ENCODE data around the gene APBA1.

APBA1 gene

DNA sequence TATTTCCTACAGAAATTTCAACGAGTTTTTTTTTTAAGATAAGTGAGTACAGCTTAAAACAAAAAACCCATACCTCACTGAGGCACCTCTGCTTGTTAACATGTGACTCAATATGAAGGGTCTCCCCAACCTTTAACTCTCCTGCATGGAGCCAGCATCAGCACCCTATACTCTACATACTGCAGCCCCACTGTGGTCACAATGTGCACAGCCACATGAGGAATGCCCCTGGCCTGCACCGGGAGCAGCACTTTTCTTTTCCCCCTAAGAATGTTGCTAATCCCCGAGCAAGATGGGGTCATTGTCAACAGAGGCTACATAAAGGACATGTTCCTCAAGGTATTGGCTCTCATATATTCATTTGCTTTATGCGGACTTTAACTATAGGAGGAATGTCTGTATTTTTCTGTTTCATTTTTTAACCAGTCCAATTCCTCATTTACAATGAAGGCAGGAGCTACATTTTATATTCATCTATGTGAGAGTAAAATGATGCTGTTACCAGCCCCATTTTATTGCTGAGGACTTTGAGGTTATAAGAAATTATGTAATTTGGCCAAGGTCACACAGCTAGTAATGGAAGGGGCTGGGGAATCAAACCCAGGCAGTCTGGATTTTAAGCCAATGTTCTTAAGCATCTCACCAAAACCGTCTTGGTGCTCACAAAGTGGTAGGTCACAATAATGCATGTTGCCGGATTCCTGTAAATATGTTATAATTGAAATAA is 93.0 kb downstream of the APBA1 start:
- Histone ChIP-seq H3K36me3 (no peaks in the 10 kb centered on the region), H3K27ac (no peak overlapping the region)
- no peak for DNase-seq

DNA sequence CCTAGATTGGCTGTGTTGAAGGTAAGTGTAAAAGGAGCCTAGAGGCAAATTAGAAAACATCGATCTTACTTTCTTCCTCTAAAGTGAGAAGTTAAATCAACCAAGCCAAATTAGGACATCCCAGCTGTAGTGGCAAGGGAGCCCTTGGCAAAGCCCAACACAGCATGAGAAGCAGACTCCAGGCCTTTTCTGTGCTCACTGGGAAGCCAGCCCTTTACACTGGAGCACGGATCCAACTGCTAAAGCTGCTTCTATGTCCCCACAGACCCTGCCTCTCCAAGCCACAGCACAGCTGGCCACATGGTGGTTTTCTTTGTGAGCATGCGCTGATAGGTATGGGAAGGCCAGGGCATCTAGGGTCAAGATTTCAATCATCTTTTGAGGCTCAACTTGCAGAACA is 94.1 kb downstream of the APBA1 start:
- DNase-seq = peak in 1 of 2 donors; percentile 30

More for the DNA sequence above, 93.0 kb downstream of the APBA1 start:
- Histone ChIP-seq H3K4me3 (no peak overlapping the region), H3K9me3 (no peaks in the 10 kb centered on the region), H3K27me3 (no peaks in the 10 kb centered on the region), H3K4me1 (peaks cover 0 to 7% (median 0%) of the 10 kb centered on the region in 4 donors)
- TF ChIP-seq, protein P1, sequence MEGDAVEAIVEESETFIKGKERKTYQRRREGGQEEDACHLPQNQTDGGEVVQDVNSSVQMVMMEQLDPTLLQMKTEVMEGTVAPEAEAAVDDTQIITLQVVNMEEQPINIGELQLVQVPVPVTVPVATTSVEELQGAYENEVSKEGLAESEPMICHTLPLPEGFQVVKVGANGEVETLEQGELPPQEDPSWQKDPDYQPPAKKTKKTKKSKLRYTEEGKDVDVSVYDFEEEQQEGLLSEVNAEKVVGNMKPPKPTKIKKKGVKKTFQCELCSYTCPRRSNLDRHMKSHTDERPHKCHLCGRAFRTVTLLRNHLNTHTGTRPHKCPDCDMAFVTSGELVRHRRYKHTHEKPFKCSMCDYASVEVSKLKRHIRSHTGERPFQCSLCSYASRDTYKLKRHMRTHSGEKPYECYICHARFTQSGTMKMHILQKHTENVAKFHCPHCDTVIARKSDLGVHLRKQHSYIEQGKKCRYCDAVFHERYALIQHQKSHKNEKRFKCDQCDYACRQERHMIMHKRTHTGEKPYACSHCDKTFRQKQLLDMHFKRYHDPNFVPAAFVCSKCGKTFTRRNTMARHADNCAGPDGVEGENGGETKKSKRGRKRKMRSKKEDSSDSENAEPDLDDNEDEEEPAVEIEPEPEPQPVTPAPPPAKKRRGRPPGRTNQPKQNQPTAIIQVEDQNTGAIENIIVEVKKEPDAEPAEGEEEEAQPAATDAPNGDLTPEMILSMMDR (IDR thresholded peaks at IDR 0.05) = no peak
- intact Hi-C loops (cut with DNase I; ENCODE audit: low total_unique reads) = no loop called here

DNA sequence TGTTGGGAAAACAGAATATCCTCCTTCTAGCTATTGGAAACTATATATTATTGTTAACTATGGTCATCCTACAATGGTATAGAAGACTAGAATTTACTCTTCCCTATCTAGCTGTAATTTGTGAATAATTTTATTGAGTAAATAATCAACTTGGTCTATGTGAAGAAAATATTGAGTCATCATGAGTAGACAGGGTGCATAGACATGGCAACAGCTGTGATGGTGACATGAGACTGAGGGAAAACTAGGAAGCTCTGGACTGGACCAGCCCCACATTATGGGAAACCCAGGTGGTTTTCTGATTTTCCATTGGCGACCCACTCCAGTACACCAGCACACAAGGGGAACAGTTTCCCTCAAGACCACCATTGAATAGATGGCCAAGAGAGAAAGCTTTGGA is 95.0 kb downstream of the APBA1 start:
- intact Hi-C loops (cut with DNase I; ENCODE audit: low total_unique reads) = no loop called here
- Histone ChIP-seq H3K4me1 (peaks cover 0 to 7% (median 0%) of the 10 kb centered on the region in 4 donors), H3K27me3 (no peaks in the 10 kb centered on the region), H3K4me3 (no peak overlapping the region), H3K9me3 (no peaks in the 10 kb centered on the region), H3K27ac (no peak overlapping the region), H3K36me3 (no peaks in the 10 kb centered on the region)
- no peak for DNase-seq
- TF ChIP-seq, protein P1 (IDR thresholded peaks at IDR 0.05) = no peak

More for the DNA sequence above, 94.1 kb downstream of the APBA1 start:
- H3K4me1 ChIP-seq = peaks cover 0 to 7% (median 0%) of the 10 kb centered on the region in 4 donors
- no peak overlapping the region for H3K4me3 ChIP-seq
- no peak overlapping the region for H3K27ac ChIP-seq
- no peaks in the 10 kb centered on the region for H3K9me3 ChIP-seq
- TF ChIP-seq, protein P1 (IDR thresholded peaks at IDR 0.05) = no peak
- intact Hi-C loops (cut with DNase I; ENCODE audit: low total_unique reads) = no loop called here
- H3K27me3 ChIP-seq = no peaks in the 10 kb centered on the region
- H3K36me3 ChIP-seq = no peaks in the 10 kb centered on the region

DNA sequence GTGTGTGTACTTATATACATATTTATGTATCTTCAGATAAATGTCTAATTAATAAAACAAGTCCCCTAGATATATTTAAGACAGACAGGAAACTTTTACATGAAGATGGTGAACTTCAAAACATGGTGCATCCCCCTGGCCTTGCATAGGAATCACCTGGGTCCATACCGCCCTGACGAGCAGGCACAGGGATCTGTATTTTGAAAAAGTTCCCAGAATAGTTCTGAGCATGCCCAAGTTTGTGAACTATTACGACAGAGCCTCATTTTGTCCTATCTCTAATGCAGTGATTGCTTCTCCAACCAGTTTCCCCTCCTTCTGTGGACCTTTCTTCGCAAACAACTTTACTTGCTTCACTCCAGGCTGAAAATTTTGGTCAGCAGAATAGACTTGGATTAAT is 98.1 kb downstream of the APBA1 start:
- Histone ChIP-seq H3K27ac (no peak overlapping the region), H3K4me1 (peaks cover 0 to 11% (median 4%) of the 10 kb centered on the region in 4 donors), H3K27me3 (no peaks in the 10 kb centered on the region), H3K36me3 (no peaks in the 10 kb centered on the region), H3K9me3 (no peaks in the 10 kb centered on the region), H3K4me3 (no peak overlapping the region)
- TF ChIP-seq, protein P1 (IDR thresholded peaks at IDR 0.05) = no peak
- no peak for DNase-seq
- intact Hi-C loops (cut with DNase I; ENCODE audit: low total_unique reads) = no loop called here

DNA sequence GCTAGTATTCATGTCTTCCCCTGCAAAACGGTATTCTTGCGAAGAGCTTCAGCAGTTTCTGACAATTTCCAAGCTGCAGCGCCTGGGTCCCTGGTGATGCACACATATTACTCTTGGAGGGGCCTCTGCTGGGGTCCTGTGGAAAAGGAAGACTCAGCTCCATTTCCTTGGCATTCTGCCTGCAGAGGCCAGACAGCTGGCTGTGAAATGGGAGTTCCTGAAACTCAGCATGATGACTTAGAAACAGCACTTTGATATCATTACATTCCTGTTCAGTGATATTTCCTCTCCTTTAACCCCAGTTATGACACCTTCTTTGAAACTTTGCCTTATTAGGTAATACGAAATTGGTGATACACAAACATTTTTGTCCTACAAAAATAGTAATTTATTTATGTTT is 98.5 kb downstream of the APBA1 start:
- Histone ChIP-seq H3K27ac (no peak overlapping the region), H3K4me3 (no peak overlapping the region), H3K36me3 (no peaks in the 10 kb centered on the region), H3K27me3 (no peaks in the 10 kb centered on the region), H3K4me1 (peaks cover 0 to 11% (median 4%) of the 10 kb centered on the region in 4 donors), H3K9me3 (no peaks in the 10 kb centered on the region)
- intact Hi-C loops (cut with DNase I; ENCODE audit: low total_unique reads) = no loop called here
- TF ChIP-seq, protein P1 (IDR thresholded peaks at IDR 0.05) = no peak
- DNase-seq = no peak

All from tibial artery (tissue), 4 donors.